ENCODE results near the gene TMEM116.

GRCh38 chr12:111907740-111908139 lies 105.2 kb downstream of the TMEM116 start:
- TF ChIP-seq ZNF384 (IDR thresholded peaks at IDR 0.05): no peak
- no peak for TF ChIP-seq BHLHE40 (IDR thresholded peaks at IDR 0.05; ENCODE audit: borderline replicate concordance)
- no peak for TF ChIP-seq ELF4 (IDR thresholded peaks at IDR 0.05)
- TF ChIP-seq FOXM1 (IDR thresholded peaks at IDR 0.05; ENCODE audit: borderline replicate concordance): no peak
- no peak for TF ChIP-seq HDGF (IDR thresholded peaks at IDR 0.05; ENCODE audit: borderline replicate concordance)
- TF ChIP-seq LEF1 (IDR thresholded peaks at IDR 0.05; ENCODE audit: borderline replicate concordance): no peak
